GM23248 (cell line): ENCODE data around the gene RARB. TPM values are rescaled to one million over a fixed set of nuclear protein-coding genes. Genes with fewer than 3 reads are reported as not detected.

Source experiments
- DNase-seq: peaks from one replicate; pipeline ENCODE4 v3.0.0-alpha.2; 2015
- H2AFZ ChIP-seq: fragments of 200-600 bp; sonication (generic); 2 replicates; pipeline ENCODE4 v1.6.1; 2016; ENCODE audit warnings: antibody characterized with exemption
- H3F3A ChIP-seq: fragments of 200-600 bp; sonication (generic); 2 replicates; pipeline ENCODE4 v1.6.1; 2016; ENCODE audit warnings: mild to moderate bottlenecking, antibody characterized with exemption, mixed run types; ENCODE audit not compliant: insufficient read depth
- H3K27ac ChIP-seq: fragments of 200-600 bp; sonication (generic); 2 replicates; pipeline ENCODE4 v1.5.1; 2016; ENCODE audit warnings: mild to moderate bottlenecking
- H3K27me3 ChIP-seq: fragments of 200-600 bp; sonication (generic); replicated peaks from 2 replicates; pipeline ENCODE4 v1.6.1; 2016; ENCODE audit warnings: mild to moderate bottlenecking; ENCODE audit not compliant: insufficient read depth
- H3K36me3 ChIP-seq: fragments of 200-600 bp; sonication (generic); 2 replicates; pipeline ENCODE4 v1.6.1; 2016; ENCODE audit warnings: low read depth, mild to moderate bottlenecking
- H3K4me1 ChIP-seq: fragments of 200-600 bp; sonication (generic); 2 replicates; pipeline ENCODE4 v1.6.1; 2016; ENCODE audit warnings: mild to moderate bottlenecking; ENCODE audit not compliant: insufficient read depth
- H3K4me2 ChIP-seq: fragments of 200-600 bp; sonication (generic); one replicate; pipeline ENCODE4 v1.6.1; 2016; ENCODE audit warnings: mild to moderate bottlenecking; ENCODE audit not compliant: unreplicated experiment
- H3K4me3 ChIP-seq: fragments of 200-600 bp; sonication (generic); 2 replicates; pipeline ENCODE4 v1.5.1; 2016; ENCODE audit warnings: mild to moderate bottlenecking
- H3K79me2 ChIP-seq: fragments of 200-600 bp; sonication (generic); 2 replicates; pipeline ENCODE4 v1.6.1; 2016; ENCODE audit warnings: mild to moderate bottlenecking; ENCODE audit not compliant: insufficient read depth
- H3K9ac ChIP-seq: fragments of 200-600 bp; sonication (generic); 2 replicates; pipeline ENCODE4 v1.6.1; 2016; ENCODE audit warnings: mild to moderate bottlenecking
- H3K9me2 ChIP-seq: fragments of 200-600 bp; sonication (generic); 2 replicates; pipeline ENCODE4 v1.6.1; 2016; ENCODE audit warnings: mixed run types, mild to moderate bottlenecking, moderate library complexity; ENCODE audit not compliant: insufficient read depth
- H3K9me3 ChIP-seq: fragments of 200-600 bp; sonication (generic); one replicate; pipeline ENCODE4 v1.6.1; 2017; ENCODE audit warnings: low read depth
- H4K20me1 ChIP-seq: fragments of 200-600 bp; sonication (generic); 2 replicates; pipeline ENCODE4 v1.6.0; 2016; ENCODE audit not compliant: insufficient read depth
- EZH2 ChIP-seq: fragments of 200-600 bp; sonication (generic); IDR thresholded peaks from 2 replicates; pipeline ENCODE4 v1.6.1; 2018; ENCODE audit warnings: antibody characterized with exemption, mild to moderate bottlenecking; ENCODE audit not compliant: insufficient read depth, poor library complexity, severe bottlenecking
- EZH2phosphoT487 ChIP-seq: fragments of 200-600 bp; sonication (generic); IDR thresholded peaks from 2 replicates; pipeline ENCODE4 v1.6.1; 2018; ENCODE audit warnings: antibody characterized with exemption, moderate library complexity, mild to moderate bottlenecking, low read depth; ENCODE audit not compliant: insufficient read depth
- whole genome bisulfite sequencing, 2 experiments: methylation state at CpG; one replicate each; pipeline ENCODE4 v1.1.6; 2015 to 2017; ENCODE audit warnings: low lambda C conversion rate in 2 of 2, low coverage in 1 of 2; ENCODE audit errors: missing lambda C conversion rate in 2 of 2; 5-methylcytosine and 5-hydroxymethylcytosine counted together
- in situ Hi-C: fragments of 300-500 bp; cut with MboI; formaldehyde crosslinking; loops from 2 replicates; pipeline ENCODE4 v1.15.0; 2020
- polyA plus RNA-seq: library from polyadenylated mRNA; unstranded; fragments of >200 nt; fragmentation: Nextera tagmentation; extraction: Ambion mirVana; gene quantifications from 2 replicates; pipeline ENCODE4 v1.2.1, GENCODE V29; 2016
- total RNA-seq: library from RNA; depleted of rRNA; stranded (reverse); fragments of >200 nt; shearing (Covaris generic); gene quantifications from 2 replicates; pipeline ENCODE4 v1.2.3, GENCODE V29; 2014

Gene RARB
- total and polyA plus RNA-seq, 2 experiments from 2014 or later, result 0.11 TPM; not detected in 1

- no peak for TF ChIP-seq EZH2phosphoT487
- TF ChIP-seq EZH2, result no peak
- no peak overlapping the region for H3K27ac ChIP-seq
- 84 to 90% methylated on average over 15 to 16 of the region's 16 CpGs for WGBS, 2 experiments
- no peaks in the 10 kb centered on the region for H3K9me3 ChIP-seq
- no peak overlapping the region for H3K9ac ChIP-seq
- no peak for DNase-seq
- H3K4me3 ChIP-seq, result no peak overlapping the region
- H3K27me3 ChIP-seq, result 0 out of 2 replicates have a peak, but pooled peaks cover 1% of the 10 kb centered on the region
- H3K36me3 ChIP-seq, result no peaks in the 10 kb centered on the region
- no peaks in the 10 kb centered on the region for H4K20me1 ChIP-seq
- H3K4me2 ChIP-seq, result no peak overlapping the region
- H3K4me1 ChIP-seq, result no peaks in the 10 kb centered on the region
- no peaks in the 10 kb centered on the region for H3K79me2 ChIP-seq
- in situ Hi-C loops, result no loop called here
- no peaks in the 10 kb centered on the region for H3F3A ChIP-seq
- no peak overlapping the region for H2AFZ ChIP-seq
- no peaks in the 10 kb centered on the region for H3K9me2 ChIP-seq
Measured at GRCh38 chr3:25574172-25574765, 146.2 kb downstream of the RARB start.

- Histone ChIP-seq H3K36me3 (no peaks in the 10 kb centered on the region), H3K79me2 (no peaks in the 10 kb centered on the region), H3K9me2 (no peaks in the 10 kb centered on the region), H3K27ac (no peak overlapping the region), H2AFZ (no peak overlapping the region), H3K4me3 (no peak overlapping the region), H3K4me1 (no peaks in the 10 kb centered on the region), H3K9ac (no peak overlapping the region), H3K27me3 (0 out of 2 replicates have a peak, but pooled peaks cover 6% of the 10 kb centered on the region), H3F3A (no peaks in the 10 kb centered on the region), H3K9me3 (no peaks in the 10 kb centered on the region), H3K4me2 (no peak overlapping the region), H4K20me1 (no peaks in the 10 kb centered on the region)
- WGBS, 2 experiments, result 85% methylated on average over 12 of the region's 12 CpGs
- TF ChIP-seq EZH2phosphoT487 (no peak), EZH2 (no peak)
- in situ Hi-C loops, result loop anchor here (25.0 kb wide), 3 partner anchors 613 to 1113 kb away; no protein-coding TSS in a partner anchor
- no peak for DNase-seq
Measured at GRCh38 chr3:25575001-25575400, 146.9 kb downstream of the RARB start.

DNA sequence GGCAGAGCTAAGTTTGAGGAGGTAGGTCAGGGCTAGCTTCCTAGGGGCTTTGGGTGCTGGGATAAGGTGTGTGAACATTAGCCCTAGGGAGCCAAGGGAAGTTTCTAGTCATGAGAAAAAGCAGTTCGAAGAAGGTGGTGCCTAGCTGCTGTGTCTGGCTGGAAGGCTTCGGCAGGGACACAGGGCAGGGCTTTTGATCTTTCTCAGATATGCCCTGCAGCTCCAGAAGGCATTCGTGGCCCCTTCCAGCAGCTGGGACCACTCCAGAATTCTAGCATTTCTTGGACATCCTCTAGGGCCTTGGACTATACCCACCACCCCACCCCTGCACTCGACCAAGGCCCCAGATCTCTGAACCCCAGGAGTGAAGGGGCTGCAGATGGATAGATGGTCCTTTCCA is 148.1 kb downstream of the RARB start:
- Histone ChIP-seq H3K27me3 (0 out of 2 replicates have a peak, but pooled peaks cover 6% of the 10 kb centered on the region), H3K9me2 (no peaks in the 10 kb centered on the region), H3K36me3 (no peaks in the 10 kb centered on the region), H3K4me1 (no peaks in the 10 kb centered on the region), H2AFZ (no peak overlapping the region), H3K9ac (no peak overlapping the region), H3K27ac (no peak overlapping the region), H4K20me1 (no peaks in the 10 kb centered on the region), H3K79me2 (no peaks in the 10 kb centered on the region), H3K4me3 (no peak overlapping the region), H3K9me3 (no peaks in the 10 kb centered on the region), H3F3A (no peaks in the 10 kb centered on the region), H3K4me2 (no peak overlapping the region)
- in situ Hi-C loops, result loop anchor here (25.0 kb wide), 3 partner anchors 614 to 1114 kb away; no protein-coding TSS in a partner anchor
- TF ChIP-seq EZH2phosphoT487 (no peak), EZH2 (no peak)
- WGBS, 2 experiments, result 41 to 49% methylated on average over 3 to 4 of the region's 4 CpGs
- no peak for DNase-seq

GRCh38 chr3:25576831-25577454 is 148.9 kb downstream of the RARB start:
- Histone ChIP-seq H3K79me2 (no peaks in the 10 kb centered on the region), H3K9ac (no peak overlapping the region), H3K27ac (no peak overlapping the region), H3K9me2 (no peaks in the 10 kb centered on the region), H3K9me3 (no peaks in the 10 kb centered on the region), H3K4me1 (no peaks in the 10 kb centered on the region), H2AFZ (no peak overlapping the region), H3K4me2 (no peak overlapping the region), H4K20me1 (no peaks in the 10 kb centered on the region), H3K4me3 (no peak overlapping the region), H3F3A (no peaks in the 10 kb centered on the region), H3K27me3 (0 out of 2 replicates have a peak, but pooled peaks cover 6% of the 10 kb centered on the region), H3K36me3 (no peaks in the 10 kb centered on the region)
- 59 to 60% methylated on average over 15 of the region's 15 CpGs for WGBS, 2 experiments
- in situ Hi-C loops, result loop anchor here (25.0 kb wide), 3 partner anchors 615 to 1115 kb away; no protein-coding TSS in a partner anchor
- no peak for DNase-seq
- TF ChIP-seq EZH2 (no peak), EZH2phosphoT487 (no peak)
